Measurements from ENCODE around the gene CREB3.

GRCh38 chr9:35691334-35691650, 41.2 kb upstream of the CREB3 start:
- TF ChIP-seq REST (IDR thresholded peaks at IDR 0.05; ENCODE audit: low read depth) (no peak), MAX (IDR thresholded peaks at IDR 0.05) (no peak)

Data from Ishikawa (cell line).